ENCODE data around the gene IL32.
"Not testable (repeated sequence)": the region's sequence is repeated elsewhere in the genome, so short reads cannot be mapped to it uniquely, and the experiment has no call there.

IL32 gene

DNA sequence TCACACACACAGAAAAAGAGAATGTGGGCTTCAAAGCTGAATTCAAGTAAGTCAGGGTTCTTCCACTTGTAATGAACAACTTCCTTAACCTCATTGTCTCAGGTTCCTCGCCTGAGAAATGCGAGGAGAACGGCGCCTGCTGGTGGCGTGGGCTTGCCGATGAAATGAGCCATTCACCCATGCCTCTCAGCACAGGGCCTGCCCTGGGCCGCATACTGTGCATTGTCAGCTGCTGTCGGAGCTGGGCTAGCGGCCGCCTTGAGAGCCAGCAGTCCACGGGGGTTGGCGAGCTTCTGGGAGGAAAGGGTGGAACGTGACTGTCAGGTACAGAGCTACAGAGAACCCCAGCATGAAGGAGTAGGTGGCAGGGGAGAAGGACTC, 12.1 kb upstream of the IL32 start:
- DNase-seq: not testable (repeated sequence)

DNA sequence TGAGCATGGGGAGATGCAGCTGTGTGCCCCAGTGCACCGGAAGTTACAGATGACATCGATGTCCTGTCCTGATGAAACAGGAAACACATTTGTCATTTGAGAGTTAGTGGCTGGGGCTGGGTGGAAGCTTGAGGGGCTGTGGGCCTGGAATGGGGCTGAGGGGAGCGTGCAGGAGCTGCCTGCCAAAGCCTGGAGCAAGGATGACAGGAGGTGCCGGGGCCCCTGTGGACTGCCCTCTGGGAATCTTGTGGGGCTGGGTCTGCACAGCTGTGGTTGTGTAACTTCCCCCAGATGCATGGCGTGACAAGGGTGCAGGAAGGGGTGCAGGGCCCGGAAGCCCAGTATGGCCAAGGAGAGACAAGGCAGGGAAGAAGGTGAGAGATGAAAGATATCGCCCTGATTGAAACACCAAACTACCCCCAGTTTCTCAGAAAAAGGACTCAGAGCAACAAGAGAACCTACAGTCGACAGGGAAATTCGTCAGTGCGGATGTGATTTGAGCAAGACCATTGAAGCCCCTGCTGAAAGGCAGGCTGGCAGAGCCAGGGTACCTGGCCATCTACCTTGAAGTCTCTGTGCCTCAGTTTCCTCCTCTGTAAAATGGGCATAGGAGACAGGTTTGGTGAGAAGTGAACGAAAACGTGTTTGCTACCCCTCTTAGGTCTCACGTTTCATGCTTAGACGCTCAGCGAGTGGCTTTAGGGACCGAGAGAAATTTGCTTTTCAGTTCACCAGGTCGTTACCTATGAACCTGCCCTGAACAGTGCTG, 10.3 kb upstream of the IL32 start:
- peak; percentile 58 for DNase-seq

GRCh38 chr16:3055734-3056115, 9.7 kb upstream of the IL32 start:
- not testable (repeated sequence) for DNase-seq

DNA sequence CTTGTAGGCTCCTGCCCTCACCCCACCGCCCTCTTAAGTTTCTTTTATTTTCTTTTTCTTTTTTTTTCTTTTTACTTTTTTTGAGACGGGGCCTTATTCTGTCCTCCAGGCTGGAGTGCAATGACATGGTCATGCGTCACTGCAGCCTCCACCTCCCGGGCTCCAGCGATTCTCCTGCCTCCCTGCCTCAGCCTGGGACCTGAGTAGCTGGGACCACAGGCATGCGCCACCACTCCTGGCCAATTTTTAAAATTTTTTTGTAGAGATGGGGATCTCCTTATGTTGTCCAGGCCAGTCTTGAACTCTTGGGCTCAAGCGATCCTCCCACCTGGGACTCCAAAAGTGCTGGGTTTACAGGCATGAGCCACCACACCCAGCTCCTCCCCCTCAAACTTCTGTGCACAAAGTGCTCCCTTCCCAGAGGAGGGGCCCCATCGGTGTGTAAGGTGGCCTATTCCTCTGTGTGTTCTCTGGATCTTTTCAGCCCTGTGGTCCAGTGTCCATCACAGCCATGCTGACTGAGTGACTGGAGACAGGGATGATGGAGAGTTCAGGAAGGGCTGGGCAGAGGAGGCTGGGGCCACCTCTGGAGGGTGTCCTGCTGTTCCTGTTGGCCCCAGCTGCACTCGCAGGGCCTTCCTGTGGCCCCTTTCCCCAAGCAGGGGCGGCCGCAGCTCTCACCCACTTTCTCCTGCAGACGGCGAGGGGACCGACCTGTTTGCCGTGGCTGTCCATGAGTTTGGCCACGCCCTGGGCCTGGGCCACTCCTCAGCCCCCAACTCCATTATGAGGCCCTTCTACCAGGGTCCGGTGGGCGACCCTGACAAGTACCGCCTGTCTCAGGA, 8.9 kb upstream of the IL32 start:
- DNase-seq: no peak

DNA sequence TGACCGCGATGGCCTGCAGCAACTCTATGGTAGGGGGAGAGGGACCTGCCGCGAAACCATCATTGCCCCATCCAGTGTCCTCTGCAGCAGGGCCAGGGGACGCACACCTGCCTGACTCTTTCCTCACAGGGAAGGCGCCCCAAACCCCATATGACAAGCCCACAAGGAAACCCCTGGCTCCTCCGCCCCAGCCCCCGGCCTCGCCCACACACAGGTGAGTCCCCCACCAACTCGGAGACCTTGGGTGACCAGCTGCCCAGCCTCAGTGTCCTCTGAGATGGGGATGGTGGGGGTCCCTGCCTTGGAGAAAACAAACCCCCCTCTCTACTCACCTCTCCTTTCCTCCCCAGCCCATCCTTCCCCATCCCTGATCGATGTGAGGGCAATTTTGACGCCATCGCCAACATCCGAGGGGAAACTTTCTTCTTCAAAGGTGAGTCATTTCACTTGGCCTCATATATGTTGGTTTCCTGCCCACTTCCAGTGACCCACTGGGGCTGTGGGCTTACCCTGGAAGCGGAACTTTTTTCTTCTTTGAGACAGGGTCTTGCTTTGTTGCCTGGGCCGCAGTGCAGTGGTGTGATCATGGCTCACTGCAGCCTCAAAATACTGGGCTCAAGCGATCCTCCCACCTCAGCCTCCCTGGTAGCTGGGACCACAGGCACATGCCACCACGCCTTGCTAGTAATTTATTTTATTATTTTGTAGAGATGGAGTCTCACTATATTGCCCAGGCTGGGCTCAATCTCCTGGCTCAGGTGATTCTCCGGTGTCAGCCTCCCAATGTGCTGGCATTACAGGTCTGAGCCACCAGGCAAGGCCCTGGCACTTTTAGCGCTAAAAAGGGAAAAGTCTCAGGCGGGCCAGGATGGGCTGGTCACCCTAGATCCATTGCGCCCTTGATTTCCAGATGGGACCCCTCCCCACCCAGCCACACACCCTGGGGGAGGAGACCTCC, 8.0 kb upstream of the IL32 start:
- no peak for DNase-seq

- no peak for DNase-seq
Observed at GRCh38 chr16:3058139-3059030, 7.1 kb upstream of the IL32 start.

- peak; percentile 77 for DNase-seq
Observed at GRCh38 chr16:3059041-3059722, 6.3 kb upstream of the IL32 start.

- DNase-seq: no peak
Observed at GRCh38 chr16:3059723-3060242, 5.7 kb upstream of the IL32 start.

GRCh38 chr16:3060339-3061127, 4.9 kb upstream of the IL32 start:
- no peak for DNase-seq

DNA sequence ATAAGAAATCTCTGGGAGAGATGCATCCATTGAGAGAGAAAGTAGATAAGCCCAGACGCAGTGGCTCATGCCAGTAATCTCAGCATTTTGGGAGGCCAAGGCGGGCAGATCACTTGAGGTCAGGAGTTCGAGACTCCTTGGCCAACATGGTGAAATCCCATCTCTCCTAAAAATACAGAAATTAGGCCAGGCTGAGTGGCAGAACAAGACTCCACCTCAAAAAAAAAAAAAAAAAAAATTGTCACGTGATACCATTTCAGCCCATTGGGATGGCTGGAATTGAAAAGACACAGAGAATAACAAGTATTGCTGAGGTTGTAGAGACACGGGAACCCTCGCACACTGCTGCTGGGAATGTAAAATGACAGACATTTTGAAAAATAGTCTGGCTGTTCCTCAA, 2.9 kb upstream of the IL32 start:
- no peak for DNase-seq

DNA sequence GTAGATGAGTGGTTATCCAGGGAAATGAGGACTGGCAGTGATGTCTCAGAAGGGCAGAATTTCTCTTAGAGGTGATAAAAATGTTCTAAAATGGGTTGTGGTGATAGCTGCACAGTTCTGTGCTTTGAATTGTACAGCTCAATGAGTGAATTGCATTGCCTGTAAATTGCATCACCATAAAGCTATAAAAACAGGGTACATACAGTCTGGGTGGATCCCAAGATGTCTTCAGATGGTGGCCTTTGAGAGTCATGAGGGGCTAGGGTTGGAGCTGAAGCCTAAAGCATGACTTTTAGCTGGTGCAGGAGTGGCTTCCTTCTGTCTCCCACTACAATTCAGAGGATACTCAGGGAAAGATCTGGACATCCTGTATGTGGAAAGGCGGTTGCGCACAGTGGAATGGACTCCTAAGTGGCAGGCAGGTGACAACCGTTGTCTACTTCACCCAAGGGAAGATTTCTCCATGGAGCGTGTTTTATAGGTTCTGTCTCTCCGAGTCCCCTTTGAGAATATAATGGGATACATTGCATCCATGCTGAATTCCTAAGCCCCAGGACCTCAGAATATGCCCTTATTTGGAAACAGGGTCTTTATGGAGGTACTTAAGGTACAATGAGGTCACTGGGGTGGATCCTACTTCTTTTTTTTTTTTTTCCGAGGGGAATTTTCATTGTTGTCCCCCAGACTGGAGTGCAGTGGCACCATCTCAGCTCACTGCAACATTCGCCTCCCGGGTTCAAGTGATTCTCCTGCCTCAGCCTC, 1.6 kb upstream of the IL32 start:
- no peak for DNase-seq

- DNase-seq: no peak
Observed at GRCh38 chr16:3065742-3066439, 451 bp downstream of the IL32 start.

DNA sequence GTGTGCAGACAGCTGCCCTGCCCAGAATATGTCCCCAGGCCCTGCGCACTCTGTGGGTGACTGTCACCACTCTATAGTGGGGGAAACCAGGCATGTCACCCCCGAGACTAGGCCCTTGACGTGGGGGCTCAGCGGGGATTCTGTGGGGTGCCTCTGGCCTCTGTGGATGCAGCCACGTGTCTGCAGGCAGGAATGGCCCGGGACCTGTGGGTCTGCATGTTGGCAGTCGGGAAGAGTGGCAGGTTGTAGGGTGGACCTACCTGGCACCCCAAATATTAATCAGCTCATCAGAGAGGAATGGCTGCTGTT, 954 bp downstream of the IL32 start:
- no peak for DNase-seq

DNA sequence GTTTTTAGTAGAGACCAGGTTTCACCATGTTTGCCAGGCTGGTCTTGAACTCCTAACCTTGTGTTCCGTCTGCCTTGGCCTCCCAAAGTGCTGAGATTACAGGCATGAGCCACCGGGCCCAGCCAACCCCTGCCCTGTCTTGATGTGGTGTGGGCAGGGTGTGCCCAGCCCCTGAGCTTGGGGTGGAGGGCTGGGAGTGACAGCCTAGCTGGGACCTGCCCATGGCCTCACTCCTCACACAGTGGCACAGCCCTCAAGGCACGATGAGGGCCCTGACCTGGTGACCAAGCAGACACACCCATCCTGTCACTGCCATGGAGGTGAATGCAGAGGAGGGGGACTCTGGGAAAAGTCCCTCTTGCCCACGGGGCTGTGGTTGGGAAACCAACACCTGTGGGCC, 3.0 kb downstream of the IL32 start:
- no peak for DNase-seq

DNA sequence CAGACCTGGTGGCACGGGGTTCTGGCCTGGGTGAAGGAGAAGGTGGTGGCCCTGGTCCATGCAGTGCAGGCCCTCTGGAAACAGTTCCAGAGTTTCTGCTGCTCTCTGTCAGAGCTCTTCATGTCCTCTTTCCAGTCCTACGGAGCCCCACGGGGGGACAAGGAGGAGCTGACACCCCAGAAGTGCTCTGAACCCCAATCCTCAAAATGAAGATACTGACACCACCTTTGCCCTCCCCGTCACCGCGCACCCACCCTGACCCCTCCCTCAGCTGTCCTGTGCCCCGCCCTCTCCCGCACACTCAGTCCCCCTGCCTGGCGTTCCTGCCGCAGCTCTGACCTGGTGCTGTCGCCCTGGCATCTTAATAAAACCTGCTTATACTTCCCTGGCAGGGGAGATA, 3.7 kb downstream of the IL32 start:
- DNase-seq: not testable (repeated sequence)

DNA sequence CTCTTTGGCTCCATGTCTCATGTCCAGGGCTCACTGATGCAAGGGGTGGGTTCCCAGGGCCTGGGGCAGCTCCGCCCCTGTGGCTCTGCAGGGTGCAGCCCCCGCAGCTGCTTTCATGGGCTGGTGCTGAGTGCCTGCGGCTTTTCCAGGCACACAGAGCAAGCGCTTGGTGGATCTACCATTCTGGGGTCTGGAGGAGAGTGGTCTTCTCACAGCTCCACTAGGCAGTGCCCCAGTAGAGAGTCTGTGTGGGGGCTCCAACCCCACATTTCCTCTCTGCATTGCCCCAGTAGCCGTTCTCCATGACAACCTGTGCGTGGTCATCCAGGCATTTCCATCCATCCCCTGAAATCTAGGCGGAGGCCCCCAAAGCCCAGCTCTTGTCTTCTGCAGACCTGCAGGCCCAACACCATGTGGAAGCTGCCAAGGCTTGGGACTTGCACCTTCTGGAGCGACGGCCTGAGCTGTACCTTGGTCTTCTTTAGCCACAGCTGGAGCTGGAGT, 5.2 kb downstream of the IL32 start:
- no peak for DNase-seq

- no peak for DNase-seq
Observed at GRCh38 chr16:3071655-3072054, 6.2 kb downstream of the IL32 start.

DNA sequence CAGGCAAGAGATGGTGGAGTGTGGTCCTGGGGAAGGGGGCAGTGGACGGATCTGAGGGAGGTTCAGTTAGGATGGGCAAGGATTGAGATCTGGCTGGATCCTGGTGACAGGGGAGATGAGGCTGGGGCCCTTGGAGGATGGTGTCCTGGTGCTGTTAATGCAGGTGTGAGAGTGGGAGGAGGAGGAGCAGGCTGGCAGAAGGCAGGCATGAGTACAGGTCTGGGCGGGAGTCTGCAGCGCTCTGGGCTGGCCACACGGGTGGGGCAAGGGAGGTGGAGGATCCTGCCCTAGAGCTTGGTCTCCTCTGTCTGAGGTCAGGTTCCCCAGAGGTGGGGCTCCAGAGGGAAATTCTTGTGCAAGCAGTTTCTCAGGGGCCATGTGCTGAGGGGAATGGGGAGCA, 6.7 kb downstream of the IL32 start:
- not testable (repeated sequence) for DNase-seq
